CD14-positive monocyte (primary cell): Measurements from ENCODE around the gene PSMG4. TPM values are rescaled to one million over a fixed set of nuclear protein-coding genes. Genes with fewer than 3 reads are reported as not detected.
"Not testable (repeated sequence)": the region's sequence is repeated elsewhere in the genome, so short reads cannot be mapped to it uniquely, and the experiment has no call there.

Experiments
- DNase-seq, 3 donors: peaks; one replicate each; pipeline ENCODE4 v3.0.0-alpha.2; 2011 to 2022
- H2AFZ ChIP-seq: 2 replicates; pipeline ENCODE4 v1.6.0; 2012; ENCODE audit warnings: mild to moderate bottlenecking, low read depth, low read length, inconsistent platforms; ENCODE audit not compliant: insufficient read depth, poor library complexity, severe bottlenecking
- H3K27ac ChIP-seq, 2 donors: 1 replicate in 1 of 2; 2 replicates in 1 of 2; pipeline ENCODE4 v1.5.1; 2012 to 2013; ENCODE audit warnings: low read length in 2 of 2, control low read depth in 1 of 2, inconsistent platforms in 1 of 2, low read depth in 1 of 2, mild to moderate bottlenecking in 1 of 2
- H3K27me3 ChIP-seq, 2 donors: one replicate each; pipeline versions ENCODE4 v1.6.0 to v1.6.1; 2011 to 2013; ENCODE audit warnings: low read length in 2 of 2; ENCODE audit not compliant: control insufficient read depth in 2 of 2, insufficient read depth in 2 of 2
- H3K36me3 ChIP-seq, 2 donors: replicated peaks in 1 of 2; 1 replicate in 1 of 2; 2 replicates in 1 of 2; pipeline versions ENCODE4 v1.5.1 to v1.6.1; 2012 to 2013; ENCODE audit warnings: low read length in 2 of 2, control low read depth in 1 of 2, inconsistent platforms in 1 of 2, mild to moderate bottlenecking in 1 of 2; ENCODE audit not compliant: insufficient read depth in 2 of 2, control insufficient read depth in 1 of 2
- H3K4me1 ChIP-seq, 2 donors: 1 replicate in 1 of 2; 2 replicates in 1 of 2; pipeline versions ENCODE4 v1.5.1 to v1.6.1; 2012 to 2013; ENCODE audit warnings: low read length in 2 of 2, control low read depth in 1 of 2, inconsistent platforms in 1 of 2, mild to moderate bottlenecking in 1 of 2, moderate library complexity in 1 of 2; ENCODE audit not compliant: insufficient read depth in 2 of 2, control insufficient read depth in 1 of 2
- H3K4me2 ChIP-seq: replicated peaks from 2 replicates; pipeline ENCODE3; 2012; ENCODE audit warnings: low read length, moderate library complexity, mild to moderate bottlenecking; ENCODE audit not compliant: poor library complexity, severe bottlenecking; ENCODE audit errors: extremely low read depth
- H3K4me3 ChIP-seq, 3 experiments: fragments of 200-600 bp in 1 of 3; sonication (generic) in 1 of 3; replicated peaks in 1 of 3; 1 replicate in 2 of 3; 2 replicates in 1 of 3; pipeline ENCODE4 v1.5.1; 2011 to 2013; ENCODE audit warnings: low read length in 3 of 3, mild to moderate bottlenecking in 3 of 3, control low read depth in 2 of 3, low read depth in 2 of 3, inconsistent platforms in 1 of 3, moderate library complexity in 1 of 3
- H3K79me2 ChIP-seq: 2 replicates; pipeline ENCODE4 v1.6.0; 2012; ENCODE audit warnings: mild to moderate bottlenecking, control low read depth, inconsistent platforms, low read length, moderate library complexity; ENCODE audit not compliant: insufficient read depth
- H3K9ac ChIP-seq: 2 replicates; pipeline ENCODE4 v1.6.0; 2017; ENCODE audit warnings: low read length, mild to moderate bottlenecking; ENCODE audit not compliant: insufficient read depth, poor library complexity, severe bottlenecking
- H3K9me3 ChIP-seq, 2 donors: replicated peaks in 1 of 2; 1 replicate in 1 of 2; 2 replicates in 1 of 2; pipeline versions ENCODE4 v1.5.1 to v1.6.1; 2012 to 2013; ENCODE audit warnings: low read length in 2 of 2, control low read depth in 1 of 2; ENCODE audit not compliant: control insufficient read depth in 1 of 2, insufficient read depth in 1 of 2
- H4K20me1 ChIP-seq: 2 replicates; pipeline ENCODE4 v1.6.0; 2012; ENCODE audit warnings: mild to moderate bottlenecking, low read length, control low read depth, moderate library complexity; ENCODE audit not compliant: insufficient read depth
- H3K27ac Mint-ChIP-seq, 7 donors: one replicate each; pipeline ENCODE4 v1.8.0; 2020; ENCODE audit warnings: mild to moderate bottlenecking in 7 of 7, mixed read lengths in 7 of 7, moderate library complexity in 6 of 7, inconsistent platforms in 2 of 7
- H3K27me3 Mint-ChIP-seq, 3 donors: one replicate each; pipeline ENCODE4 v1.8.0; 2021 to 2022; ENCODE audit warnings: low read depth in 3 of 3, mild to moderate bottlenecking in 3 of 3, mixed read lengths in 3 of 3, moderate library complexity in 3 of 3, inconsistent platforms in 1 of 3
- H3K36me3 Mint-ChIP-seq, 2 donors: one replicate each; pipeline ENCODE4 v1.8.0; 2020; ENCODE audit warnings: mixed read lengths in 2 of 2, inconsistent platforms in 1 of 2, mild to moderate bottlenecking in 1 of 2
- H3K4me1 Mint-ChIP-seq: one replicate; pipeline ENCODE4 v1.8.0; 2020; ENCODE audit warnings: mild to moderate bottlenecking, mixed read lengths
- H3K4me3 Mint-ChIP-seq, 2 donors: one replicate each; pipeline ENCODE4 v1.8.0; 2020; ENCODE audit warnings: mild to moderate bottlenecking in 2 of 2, mixed read lengths in 2 of 2, moderate library complexity in 1 of 2
- H3K9me3 Mint-ChIP-seq, 7 donors: one replicate each; pipeline ENCODE4 v1.8.0; 2020 to 2022; ENCODE audit warnings: mixed read lengths in 7 of 7, mild to moderate bottlenecking in 6 of 7, moderate library complexity in 6 of 7, inconsistent platforms in 2 of 7
- WGBS: methylation state at CpG from one replicate; pipeline ENCODE4 v1.1.5; 2013; ENCODE audit warnings: missing lambda C conversion rate; ENCODE audit not compliant: insufficient coverage; 5-methylcytosine and 5-hydroxymethylcytosine counted together
- intact Hi-C, 2 donors: fragments of 100-400 bp; cut with micrococcal nuclease; formaldehyde crosslinking; loops; one replicate each; pipeline versions ENCODE4 v1.15.0 to v1.15.1; 2023
- polyA plus RNA-seq, 3 donors: library from polyadenylated mRNA; depleted of rRNA in 1 of 3; unstranded in 2 of 3; stranded (reverse) in 1 of 3; fragments of 300-500 nt in 2 of 3; fragments of >200 nt in 1 of 3; fragmentation: Illumina TruSeq in 2 of 3; gene quantifications; 1 replicate in 2 of 3; 2 replicates in 1 of 3; pipeline ENCODE4 v1.2.3, GENCODE V29; 2012 to 2021
- TF ChIP-seq, protein P1 (sequence below): fragments of 200-600 bp; IDR thresholded peaks from one replicate; pipeline ENCODE4 v1.8.0; 2022; ENCODE audit warnings: antibody characterized with exemption, mild to moderate bottlenecking

PSMG4 gene
- polyA plus RNA-seq, 3 donors = 23.6 to 31.1 (median 27.9) TPM

DNA sequence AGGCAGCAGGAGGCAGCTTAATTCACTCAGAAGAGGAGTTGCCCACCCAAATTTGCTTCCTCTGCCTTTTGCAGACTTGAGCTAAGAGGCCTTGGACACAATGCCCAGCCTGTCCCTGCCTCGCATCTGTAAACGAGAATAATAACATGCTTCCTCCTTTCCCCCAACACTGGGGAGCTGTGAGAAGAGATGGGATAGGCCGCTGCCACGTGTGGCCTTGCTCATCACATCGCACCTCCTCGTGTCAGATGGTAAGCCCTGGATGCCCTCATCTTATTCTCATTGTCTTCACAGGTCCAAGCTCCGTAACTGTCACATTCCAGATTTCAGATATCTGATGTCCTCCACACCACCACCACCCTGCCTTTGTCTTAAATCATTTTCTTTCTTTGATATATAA is 18.2 kb upstream of the PSMG4 start:
- Mint-ChIP-seq H3K4me3 (no peak overlapping the region), H3K27ac (no peak overlapping the region), H3K36me3 (no peaks in the 10 kb centered on the region), H3K4me1 (peaks cover 1% of the 10 kb centered on the region), H3K27me3 (peaks cover 27 to 54% (median 52%) of the 10 kb centered on the region in 3 donors), H3K9me3 (peaks cover 0 to 4% (median 0%) of the 10 kb centered on the region in 7 donors)
- no peak for DNase-seq
- Histone ChIP-seq H3K79me2 (no peaks in the 10 kb centered on the region), H3K36me3 (no peaks in the 10 kb centered on the region), H3K27ac (no peak overlapping the region), H3K27me3 (peaks cover 2 to 24% of the 10 kb centered on the region in 2 donors), H3K9me3 (no peaks in the 10 kb centered on the region), H3K4me2 (no peak overlapping the region), H3K4me1 (no peaks in the 10 kb centered on the region), H3K9ac (no peak overlapping the region), H2AFZ (no peak overlapping the region), H3K4me3 (no peak overlapping the region), H4K20me1 (no peaks in the 10 kb centered on the region)
- intact Hi-C loops = no loop called here
- TF ChIP-seq, protein P1, sequence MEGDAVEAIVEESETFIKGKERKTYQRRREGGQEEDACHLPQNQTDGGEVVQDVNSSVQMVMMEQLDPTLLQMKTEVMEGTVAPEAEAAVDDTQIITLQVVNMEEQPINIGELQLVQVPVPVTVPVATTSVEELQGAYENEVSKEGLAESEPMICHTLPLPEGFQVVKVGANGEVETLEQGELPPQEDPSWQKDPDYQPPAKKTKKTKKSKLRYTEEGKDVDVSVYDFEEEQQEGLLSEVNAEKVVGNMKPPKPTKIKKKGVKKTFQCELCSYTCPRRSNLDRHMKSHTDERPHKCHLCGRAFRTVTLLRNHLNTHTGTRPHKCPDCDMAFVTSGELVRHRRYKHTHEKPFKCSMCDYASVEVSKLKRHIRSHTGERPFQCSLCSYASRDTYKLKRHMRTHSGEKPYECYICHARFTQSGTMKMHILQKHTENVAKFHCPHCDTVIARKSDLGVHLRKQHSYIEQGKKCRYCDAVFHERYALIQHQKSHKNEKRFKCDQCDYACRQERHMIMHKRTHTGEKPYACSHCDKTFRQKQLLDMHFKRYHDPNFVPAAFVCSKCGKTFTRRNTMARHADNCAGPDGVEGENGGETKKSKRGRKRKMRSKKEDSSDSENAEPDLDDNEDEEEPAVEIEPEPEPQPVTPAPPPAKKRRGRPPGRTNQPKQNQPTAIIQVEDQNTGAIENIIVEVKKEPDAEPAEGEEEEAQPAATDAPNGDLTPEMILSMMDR = no peak
- 77% methylated on average over 2 of the region's 7 CpGs for WGBS

GRCh38 chr6:3241745-3242144 is 17.0 kb upstream of the PSMG4 start:
- H3K27ac ChIP-seq, H3K27ac Mint-ChIP-seq, H3K36me3 ChIP-seq, H3K9me3 ChIP-seq, H3K9ac ChIP-seq, H3K4me3 Mint-ChIP-seq, H3K4me3 ChIP-seq, H3K9me3 Mint-ChIP-seq, intact Hi-C loops, H2AFZ ChIP-seq, DNase-seq, H3K4me1 ChIP-seq, H4K20me1 ChIP-seq, H3K79me2 ChIP-seq, H3K4me1 Mint-ChIP-seq, H3K4me2 ChIP-seq, H3K36me3 Mint-ChIP-seq: not testable (repeated sequence)
- H3K27me3 Mint-ChIP-seq = peaks cover 20 to 47% (median 45%) of the 10 kb centered on the region in 3 donors
- peaks cover 0 to 18% of the 10 kb centered on the region in 2 donors for H3K27me3 ChIP-seq
- no CpG with 5 or more reads among the region's 4 CpGs for WGBS
